Measurements from ENCODE around the gene CLEC16A. TPM values are rescaled to one million over a fixed set of nuclear protein-coding genes. Genes with fewer than 3 reads are reported as not detected.
"Not testable (repeated sequence)": the region's sequence is repeated elsewhere in the genome, so short reads cannot be mapped to it uniquely, and the experiment has no call there.

Gene CLEC16A
- total RNA-seq, 1 donor from 2014 or later = 20.4 TPM

DNA sequence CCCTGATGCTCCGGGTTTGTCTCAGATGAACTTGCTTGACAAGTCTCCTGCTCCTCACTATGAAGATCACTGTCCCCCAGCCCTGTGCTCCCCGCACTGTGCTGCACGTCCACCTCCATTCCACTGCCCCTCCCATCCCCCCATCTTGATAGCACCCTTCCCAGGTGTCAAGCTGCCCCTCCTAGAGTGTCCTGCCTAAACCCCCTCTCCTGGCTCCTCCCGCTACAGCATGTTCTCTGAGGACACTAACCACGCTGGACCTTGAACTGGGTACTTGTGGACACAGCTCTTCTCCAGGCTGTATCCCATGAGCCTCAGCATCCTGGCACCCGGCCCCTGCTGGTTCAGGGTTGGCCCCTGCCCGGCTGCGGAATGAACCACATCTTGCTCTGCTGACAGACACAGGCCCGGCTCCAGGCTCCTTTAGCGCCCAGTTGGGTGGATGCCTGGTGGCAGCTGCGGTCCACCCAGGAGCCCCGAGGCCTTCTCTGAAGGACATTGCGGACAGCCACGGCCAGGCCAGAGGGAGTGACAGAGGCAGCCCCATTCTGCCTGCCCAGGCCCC lies 20.6 kb upstream of the CLEC16A start:
- DNase-seq = no peak

DNA sequence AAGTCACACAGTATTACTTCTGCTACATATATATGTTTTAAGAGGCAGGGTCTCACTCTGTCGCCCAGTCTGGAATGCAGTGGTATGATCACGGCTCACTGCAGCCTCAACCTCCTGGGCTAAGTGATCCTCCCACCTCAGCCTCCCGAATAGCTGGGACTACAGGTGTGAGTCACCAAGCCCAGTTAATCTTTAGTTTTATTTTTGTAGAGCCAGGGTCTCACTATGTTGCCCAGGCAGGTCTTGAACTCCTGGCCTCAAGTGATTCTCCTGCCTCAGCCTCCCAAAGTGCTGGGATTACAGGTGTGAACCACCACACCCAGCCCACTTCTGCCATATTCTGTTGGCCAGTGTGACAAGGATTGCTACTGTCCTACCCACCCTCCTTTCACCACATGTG lies 19.1 kb upstream of the CLEC16A start:
- not testable (repeated sequence) for DNase-seq

DNA sequence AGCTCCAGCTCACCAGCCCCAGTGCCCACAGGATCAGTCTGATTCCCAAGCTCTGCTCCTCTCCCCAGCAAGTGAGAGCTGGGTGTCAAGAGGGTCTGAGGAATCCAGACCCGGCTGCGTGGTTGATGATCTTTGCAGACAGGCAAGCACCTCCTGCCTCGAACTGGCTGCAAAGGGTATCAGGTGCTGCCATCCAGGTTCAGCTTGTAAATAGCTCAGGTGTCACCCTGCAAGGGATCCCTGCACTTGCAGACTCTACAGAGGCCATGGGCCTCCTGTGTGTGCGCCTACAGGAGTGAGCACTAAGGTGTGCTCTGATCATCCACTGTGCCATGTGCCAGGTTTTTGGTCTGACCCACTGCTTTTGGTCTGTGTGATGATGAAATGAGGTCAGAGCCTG lies 18.3 kb upstream of the CLEC16A start:
- no peak for DNase-seq

DNA sequence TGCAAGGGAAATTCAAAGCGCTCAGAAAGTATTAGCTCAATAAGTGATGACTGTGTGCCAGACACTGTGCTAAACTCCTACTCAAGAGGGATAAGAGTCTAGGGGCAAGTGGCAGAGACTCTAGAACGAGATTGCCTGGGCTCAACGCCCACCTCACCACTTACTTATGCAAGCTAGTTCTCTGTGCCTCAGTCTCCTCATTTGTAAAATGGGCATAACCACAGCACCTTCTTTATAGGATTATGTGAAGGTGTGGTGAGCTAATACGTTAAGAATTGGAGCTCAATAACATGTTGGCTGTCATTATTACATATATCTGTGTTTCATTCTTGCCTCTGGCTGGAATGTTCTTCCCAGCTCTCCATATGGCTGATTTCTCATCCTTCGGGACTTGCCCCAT lies 17.5 kb upstream of the CLEC16A start:
- no peak for DNase-seq

GRCh38 chr16:10927497-10928112 lies 16.8 kb upstream of the CLEC16A start:
- DNase-seq = no peak

GRCh38 chr16:10929097-10929496 lies 15.3 kb upstream of the CLEC16A start:
- DNase-seq = not testable (repeated sequence)

- no peak for DNase-seq
Observed at GRCh38 chr16:10929853-10930754, 14.3 kb upstream of the CLEC16A start.

GRCh38 chr16:10930755-10931093 lies 13.6 kb upstream of the CLEC16A start:
- no peak for DNase-seq

GRCh38 chr16:10931134-10931533 lies 13.2 kb upstream of the CLEC16A start:
- DNase-seq = no peak

DNA sequence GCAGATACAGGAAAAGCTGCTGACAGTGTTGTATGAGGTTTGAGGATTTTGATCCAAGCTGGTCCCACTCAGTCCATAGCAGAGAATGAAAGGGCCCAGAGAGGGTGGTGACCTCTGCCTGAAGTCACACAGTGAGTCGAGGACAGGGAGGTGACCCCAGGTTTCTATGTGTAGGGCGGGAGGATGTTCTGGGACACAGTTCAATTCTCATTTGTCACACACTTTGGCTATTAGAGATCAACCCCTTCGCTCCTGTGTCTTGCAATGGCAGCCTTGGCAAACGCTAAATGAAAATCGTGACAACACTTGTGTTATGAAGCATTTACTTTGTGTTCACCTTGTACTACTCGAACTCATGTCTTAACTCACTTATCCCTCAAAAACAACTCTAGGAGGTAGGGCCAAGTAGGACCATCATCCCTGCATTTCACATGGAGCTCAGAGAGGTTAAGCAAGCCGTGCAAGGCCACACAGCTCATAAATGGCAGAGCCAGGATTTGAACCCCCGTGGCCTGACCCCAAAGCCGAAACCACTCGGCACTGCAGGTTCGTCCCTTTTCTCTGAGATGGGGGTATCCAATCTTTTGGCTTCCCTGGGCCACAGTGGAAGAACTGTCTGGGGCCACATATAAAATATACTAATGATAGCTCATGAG lies 12.3 kb upstream of the CLEC16A start:
- DNase-seq = no peak

- DNase-seq = no peak
Observed at GRCh38 chr16:10932959-10933710, 11.2 kb upstream of the CLEC16A start.

GRCh38 chr16:10933865-10934264 lies 10.5 kb upstream of the CLEC16A start:
- no peak for DNase-seq

DNA sequence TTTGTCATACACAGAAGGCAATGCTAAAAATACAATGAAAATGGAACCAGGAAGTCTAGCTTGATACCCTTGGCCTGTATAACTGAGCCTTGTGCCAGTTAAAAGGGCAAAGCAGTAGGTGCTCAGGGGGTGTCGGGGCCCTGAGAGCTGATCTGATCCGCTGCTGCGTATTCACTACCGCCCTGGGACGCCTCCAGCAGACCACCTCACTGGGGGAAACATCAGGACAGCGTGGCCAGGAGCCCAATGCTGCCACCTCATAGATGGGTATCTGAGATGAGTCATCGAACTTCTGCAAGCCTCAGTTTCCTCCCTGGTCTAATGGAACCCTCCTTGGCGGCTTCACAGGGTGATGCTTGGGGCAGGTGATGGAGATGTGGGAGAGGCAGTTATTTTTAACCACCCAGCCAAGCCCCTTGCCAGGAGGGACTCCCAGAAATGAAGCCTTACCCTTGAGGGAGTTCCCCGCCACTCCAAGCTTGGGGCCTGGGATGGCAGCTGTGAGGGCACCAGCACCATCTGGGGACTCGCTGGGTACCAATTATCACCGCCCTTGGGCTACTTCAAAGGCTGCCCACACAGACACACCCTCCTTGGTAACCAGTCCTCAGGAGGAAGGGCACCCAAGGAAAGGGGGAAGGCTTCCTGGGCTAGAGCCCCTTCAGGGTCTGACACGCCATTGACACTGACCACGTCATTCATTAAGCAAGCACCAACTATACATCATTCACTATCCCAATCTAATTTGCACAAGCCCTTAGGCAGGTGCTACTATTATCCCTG lies 9.8 kb upstream of the CLEC16A start:
- DNase-seq = no peak

GRCh38 chr16:10935226-10935915 lies 9.0 kb upstream of the CLEC16A start:
- no peak for DNase-seq

GRCh38 chr16:10936272-10936984 lies 7.9 kb upstream of the CLEC16A start:
- no peak for DNase-seq

GRCh38 chr16:10937068-10937859 lies 7.1 kb upstream of the CLEC16A start:
- no peak for DNase-seq

DNA sequence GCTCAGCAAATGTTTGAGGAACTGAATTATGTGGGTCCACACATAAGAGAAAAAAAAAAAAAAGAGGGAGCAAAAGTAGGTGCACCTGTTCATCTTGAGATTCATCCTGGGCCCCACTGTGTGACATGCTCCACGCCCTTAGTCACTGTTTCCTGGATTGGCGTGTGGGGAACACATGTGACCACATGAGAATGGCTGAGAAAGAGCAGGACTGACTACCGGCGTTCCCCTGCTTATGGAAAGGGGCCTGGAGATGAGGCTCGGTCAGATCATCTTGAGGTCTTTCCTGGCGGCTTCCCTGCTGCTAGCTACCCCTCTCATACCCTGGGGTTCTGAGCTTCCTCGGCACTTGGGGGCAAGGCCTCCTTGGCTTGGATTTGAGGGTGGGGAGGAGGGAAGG lies 6.0 kb upstream of the CLEC16A start:
- no peak for DNase-seq

- DNase-seq = no peak
Observed at GRCh38 chr16:10938796-10939648, 5.3 kb upstream of the CLEC16A start.

Data from occipital lobe (tissue), 2 donors.